Kasumi-1 (cell line): ENCODE data around the gene DUSP11.
"Not testable (repeated sequence)": the region's sequence is repeated elsewhere in the genome, so short reads cannot be mapped to it uniquely, and the experiment has no call there.

Experiments
- DNase-seq, 2 experiments: peaks; one replicate each; lab custom pipeline; 2025; lab: John Stamatoyannopoulos, UW

Gene DUSP11

GRCh38 chr2:73772819-73773218 lies 7.1 kb downstream of the DUSP11 start:
- DNase-seq: no peak

- no peak for DNase-seq
These were observed 9.2 kb downstream of the DUSP11 start for GRCh38 chr2:73770725-73771124.

GRCh38 chr2:73766994-73767393 lies 12.9 kb downstream of the DUSP11 start:
- no peak for DNase-seq

- DNase-seq: no peak
These were observed 13.6 kb downstream of the DUSP11 start for GRCh38 chr2:73766349-73766748.

- no peak for DNase-seq
These were observed 15.0 kb downstream of the DUSP11 start for GRCh38 chr2:73764945-73765344.

GRCh38 chr2:73762571-73762970 lies 17.3 kb downstream of the DUSP11 start:
- DNase-seq: no peak

- no peak for DNase-seq
These were observed 20.0 kb downstream of the DUSP11 start for GRCh38 chr2:73759904-73760303.

GRCh38 chr2:73759285-73759764 lies 20.6 kb downstream of the DUSP11 start:
- no peak for DNase-seq

- DNase-seq: not testable (repeated sequence)
These were observed 25.6 kb downstream of the DUSP11 start for GRCh38 chr2:73754332-73754731.

- DNase-seq: no peak
These were observed 30.6 kb downstream of the DUSP11 start for GRCh38 chr2:73749314-73749713.

GRCh38 chr2:73746877-73747208 lies 33.1 kb downstream of the DUSP11 start:
- no peak for DNase-seq

- no peak for DNase-seq
These were observed 33.7 kb downstream of the DUSP11 start for GRCh38 chr2:73746015-73746876.

- DNase-seq: no peak
These were observed 39.1 kb downstream of the DUSP11 start for GRCh38 chr2:73740767-73741166.

- DNase-seq: no peak
These were observed 40.8 kb downstream of the DUSP11 start for GRCh38 chr2:73739101-73739500.

- peak; percentile 97 for DNase-seq
These were observed 42.8 kb downstream of the DUSP11 start, which contains the start of gene TPRKB for GRCh38 chr2:73736855-73737779. Gene TPRKB, minus strand, starts transcription at chr2:73737345. Its CDS starts 2,776 bp downstream, at chr2:73734569.

- peak in 1 of 2 experiments; percentile 54 for DNase-seq
These were observed 43.5 kb downstream of the DUSP11 start for GRCh38 chr2:73736378-73736777.

- DNase-seq: no peak
These were observed 49.1 kb downstream of the DUSP11 start for GRCh38 chr2:73730810-73731209.

- DNase-seq: no peak
These were observed 51.2 kb downstream of the DUSP11 start for GRCh38 chr2:73728711-73729110.

GRCh38 chr2:73728043-73728442 lies 51.9 kb downstream of the DUSP11 start:
- DNase-seq: no peak

- not testable (repeated sequence) for DNase-seq
These were observed 53.2 kb downstream of the DUSP11 start for GRCh38 chr2:73726657-73727056.

GRCh38 chr2:73718851-73719621 lies 60.9 kb downstream of the DUSP11 start:
- no peak for DNase-seq

GRCh38 chr2:73718421-73718820 lies 61.5 kb downstream of the DUSP11 start:
- DNase-seq: no peak
